ENCODE data around the gene PFDN6.
A peak's percentile ranks its signal among the peaks of the same experiment; 100 is the strongest.
"Not testable (repeated sequence)": the region's sequence is repeated elsewhere in the genome, so short reads cannot be mapped to it uniquely, and the experiment has no call there.

The PFDN6 gene

GRCh38 chr6:33288921-33289783, at the start of gene PFDN6, which contains the start of gene WDR46:
Gene PFDN6, plus strand, starts transcription at chr6:33289601. Its CDS starts 256 bp downstream, at chr6:33289857.
Gene WDR46, minus strand, starts transcription at chr6:33289239. Its CDS starts 69 bp downstream, at chr6:33289170.
- peak; percentile 87 for DNase-seq

GRCh38 chr6:33241968-33242367, 47.4 kb upstream of the PFDN6 start:
- peak in 1 of 2 donors; percentile 29 for DNase-seq

GRCh38 chr6:33243476-33243875, 45.9 kb upstream of the PFDN6 start:
- peak; percentile 38 to 66 for DNase-seq

- peak; percentile 56 to 98 for DNase-seq
Measured at GRCh38 chr6:33247977-33248642, 41.3 kb upstream of the PFDN6 start.

GRCh38 chr6:33248643-33248931, 40.8 kb upstream of the PFDN6 start:
- peak in 1 of 2 donors; percentile 8 for DNase-seq

- peak; percentile 97 to 99 for DNase-seq
Measured at GRCh38 chr6:33248932-33249731, 40.3 kb upstream of the PFDN6 start.

GRCh38 chr6:33249732-33250630, 39.4 kb upstream of the PFDN6 start:
- peak in 1 of 2 donors; percentile 4 for DNase-seq

GRCh38 chr6:33250731-33251130, 38.7 kb upstream of the PFDN6 start:
- DNase-seq: no peak

- DNase-seq: no peak
Measured at GRCh38 chr6:33251395-33252012, 37.9 kb upstream of the PFDN6 start.

- DNase-seq: peak in 1 of 2 donors; percentile 5
Measured at GRCh38 chr6:33252759-33253158, 36.6 kb upstream of the PFDN6 start.

- no peak for DNase-seq
Measured at GRCh38 chr6:33254591-33254990, 34.8 kb upstream of the PFDN6 start.

- DNase-seq: no peak
Measured at GRCh38 chr6:33259032-33259431, 30.4 kb upstream of the PFDN6 start.

- not testable (repeated sequence) for DNase-seq
Measured at GRCh38 chr6:33262490-33262889, 26.9 kb upstream of the PFDN6 start.

GRCh38 chr6:33264015-33264414, 25.4 kb upstream of the PFDN6 start:
- no peak for DNase-seq

GRCh38 chr6:33271117-33271467, 18.3 kb upstream of the PFDN6 start:
- DNase-seq: peak in 1 of 2 donors; percentile 2

- peak; percentile 99 for DNase-seq
Measured at GRCh38 chr6:33271468-33272274, 17.7 kb upstream of the PFDN6 start, which contains the start of the genes RPS18 and VPS52. Gene RPS18, plus strand, starts transcription at chr6:33272075. Its CDS starts 45 bp downstream, at chr6:33272120. Gene VPS52, minus strand, starts transcription at chr6:33271876. Its CDS starts 201 bp downstream, at chr6:33271675.

- DNase-seq: no peak
Measured at GRCh38 chr6:33272275-33273128, 16.9 kb upstream of the PFDN6 start.

GRCh38 chr6:33273129-33273923, 16.1 kb upstream of the PFDN6 start:
- no peak for DNase-seq
